ENCODE data around the gene KRT72. TPM values are rescaled to one million over a fixed set of nuclear protein-coding genes. Genes with fewer than 3 reads are reported as not detected.

Gene KRT72
- total and polyA plus RNA-seq, 7 experiments from 2014 or later, result 0.71 to 149 (median 74.1) TPM; not detected in 1

DNA sequence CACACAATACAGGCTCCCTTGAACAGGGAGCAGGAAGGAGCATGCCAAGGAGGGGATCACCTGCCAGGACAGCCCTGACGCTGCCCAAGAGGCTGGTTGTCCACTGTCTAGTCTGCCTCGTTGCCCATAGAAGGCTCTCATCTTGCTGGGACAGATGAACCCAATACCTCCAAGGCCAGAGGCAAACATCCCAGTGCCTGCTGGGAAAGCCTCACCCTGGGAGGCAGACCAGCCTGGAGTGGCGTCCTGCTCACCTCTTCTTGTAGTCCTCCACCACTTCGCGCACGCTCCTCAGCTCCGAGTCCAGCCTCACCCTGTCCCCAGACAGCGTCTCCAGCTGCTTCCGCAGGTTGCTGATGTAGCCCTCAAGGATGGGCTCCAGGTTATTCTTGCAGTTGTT, 14.6 kb upstream of the KRT72 start:
- ATAC-seq, result no peak
- Histone ChIP-seq H3K27ac (ENCODE audit: low read depth, low read length) (peak overlapping the region; percentile 84), H3K4me3 (ENCODE audit: low read length) (no peak overlapping the region), H3K4me1 (ENCODE audit: control insufficient read depth in 2 of 2, insufficient read depth in 2 of 2, low read length in 2 of 2) (peaks cover 6 to 78% of the 10 kb centered on the region in 2 donors), H3K36me3 (ENCODE audit: control insufficient read depth in 2 of 3, insufficient read depth in 3 of 3, low read length in 3 of 3) (no peaks in the 10 kb centered on the region), H3K9me3 (ENCODE audit: control insufficient read depth in 2 of 3, low read length in 3 of 3) (no peaks in the 10 kb centered on the region), H3K27me3 (ENCODE audit: control insufficient read depth in 2 of 2, insufficient read depth in 2 of 2, low read length in 2 of 2) (no peaks in the 10 kb centered on the region)
- Mint-ChIP-seq H3K9me3 (peaks cover 0 to 3% (median 0%) of the 10 kb centered on the region in 11 donors), H3K4me1 (peaks cover 48 to 97% (median 94%) of the 10 kb centered on the region in 7 donors), H3K4me3 (peak overlapping the region in 9 of 10 donors; percentile 46 to 85 (median 67)), H3K27ac (peak overlapping the region in 8 of 9 donors; percentile 94 to 99 (median 98)), H3K36me3 (peaks cover 4 to 35% (median 17%) of the 10 kb centered on the region in 5 donors), H3K27me3 (peaks cover 0 to 8% (median 0%) of the 10 kb centered on the region in 5 donors)
- intact Hi-C loops (cut with micrococcal nuclease), result loop anchor here in 1 of 2 donors (2.0 to 10.0 kb wide), 2 partner anchors 15 to 1599 kb away; no protein-coding TSS in a partner anchor
- CTCF ChIA-PET, result interaction anchor here (1.2 kb wide), 1 partner anchor 264 kb away, joined by 4 read pairs; no protein-coding TSS in a partner anchor
- no peak for DNase-seq
- POLR2A ChIA-PET, result interaction anchor here (1.2 to 13.8 kb wide), 6 partner anchors 10 to 252 kb away, joined by 3 to 227 read pairs (median 32); partner anchors contain the start of gene KRT2

DNA sequence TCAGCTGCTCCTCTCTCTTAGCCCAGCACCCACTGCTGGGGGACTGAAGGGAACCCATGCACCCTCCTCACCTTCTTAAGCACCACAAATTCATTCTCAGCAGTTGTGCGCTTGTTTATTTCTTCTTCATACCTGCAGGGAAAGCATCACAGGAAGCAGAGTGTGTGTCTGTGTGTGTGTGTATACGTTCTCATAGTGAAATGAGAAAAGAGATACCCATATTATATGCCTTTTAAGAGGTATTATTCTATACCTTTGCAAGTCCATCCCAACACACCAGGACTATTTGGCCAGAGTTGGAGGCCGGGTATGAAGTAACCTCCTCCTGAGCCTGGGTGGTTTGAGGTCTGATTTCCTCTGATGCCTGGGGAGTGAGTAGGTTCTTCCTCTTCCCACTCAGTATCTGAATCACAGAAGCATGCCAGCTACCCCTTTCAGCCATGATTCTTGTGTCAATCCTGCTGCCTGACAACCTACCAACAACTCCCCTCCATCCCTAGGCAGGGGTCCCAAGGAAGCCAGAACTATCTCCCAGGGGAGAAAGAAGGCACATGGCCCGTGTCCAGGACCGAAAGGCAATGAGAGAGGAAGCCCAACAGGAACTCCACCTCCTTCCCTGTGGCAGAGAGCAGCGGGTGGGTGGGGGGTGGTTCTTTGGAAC, 14.1 kb upstream of the KRT72 start:
- CTCF ChIA-PET, result interaction anchor here (1.1 to 5.6 kb wide), 3 partner anchors 27 to 264 kb away, joined by 3 to 28 read pairs (median 4); no protein-coding TSS in a partner anchor
- POLR2A ChIA-PET, result interaction anchor here (0.6 to 13.8 kb wide), 7 partner anchors 10 to 366 kb away, joined by 3 to 227 read pairs (median 12); partner anchors contain the start of gene KRT2
- H3K4me1 Mint-ChIP-seq, result peaks cover 54 to 97% (median 94%) of the 10 kb centered on the region in 7 donors
- H3K27me3 Mint-ChIP-seq, result peaks cover 0 to 8% (median 0%) of the 10 kb centered on the region in 5 donors
- peak; percentile 36 for ATAC-seq
- H3K4me3 Mint-ChIP-seq, result peak overlapping the region; percentile 31 to 85 (median 64)
- H3K36me3 Mint-ChIP-seq, result peaks cover 4 to 30% (median 12%) of the 10 kb centered on the region in 5 donors
- H3K9me3 Mint-ChIP-seq, result no peaks in the 10 kb centered on the region
- DNase-seq, result peak in 6 of 9 donors; percentile 37 to 72 (median 64)
- peaks cover 6 to 82% of the 10 kb centered on the region in 2 donors for H3K4me1 ChIP-seq (ENCODE audit: control insufficient read depth in 2 of 2, insufficient read depth in 2 of 2, low read length in 2 of 2)
- H3K4me3 ChIP-seq (ENCODE audit: low read length), result peak overlapping the region; percentile 5
- H3K9me3 ChIP-seq (ENCODE audit: control insufficient read depth in 2 of 3, low read length in 3 of 3), result no peaks in the 10 kb centered on the region
- H3K27ac ChIP-seq (ENCODE audit: low read depth, low read length), result peak overlapping the region; percentile 84
- H3K36me3 ChIP-seq (ENCODE audit: control insufficient read depth in 2 of 3, insufficient read depth in 3 of 3, low read length in 3 of 3), result no peaks in the 10 kb centered on the region
- peak overlapping the region; percentile 69 to 99 (median 97) for H3K27ac Mint-ChIP-seq
- intact Hi-C loops (cut with micrococcal nuclease), result loop anchor here in 1 of 2 donors (2.0 to 10.0 kb wide), 2 partner anchors 15 to 1599 kb away; no protein-coding TSS in a partner anchor
- H3K27me3 ChIP-seq (ENCODE audit: control insufficient read depth in 2 of 2, insufficient read depth in 2 of 2, low read length in 2 of 2), result no peaks in the 10 kb centered on the region

DNA sequence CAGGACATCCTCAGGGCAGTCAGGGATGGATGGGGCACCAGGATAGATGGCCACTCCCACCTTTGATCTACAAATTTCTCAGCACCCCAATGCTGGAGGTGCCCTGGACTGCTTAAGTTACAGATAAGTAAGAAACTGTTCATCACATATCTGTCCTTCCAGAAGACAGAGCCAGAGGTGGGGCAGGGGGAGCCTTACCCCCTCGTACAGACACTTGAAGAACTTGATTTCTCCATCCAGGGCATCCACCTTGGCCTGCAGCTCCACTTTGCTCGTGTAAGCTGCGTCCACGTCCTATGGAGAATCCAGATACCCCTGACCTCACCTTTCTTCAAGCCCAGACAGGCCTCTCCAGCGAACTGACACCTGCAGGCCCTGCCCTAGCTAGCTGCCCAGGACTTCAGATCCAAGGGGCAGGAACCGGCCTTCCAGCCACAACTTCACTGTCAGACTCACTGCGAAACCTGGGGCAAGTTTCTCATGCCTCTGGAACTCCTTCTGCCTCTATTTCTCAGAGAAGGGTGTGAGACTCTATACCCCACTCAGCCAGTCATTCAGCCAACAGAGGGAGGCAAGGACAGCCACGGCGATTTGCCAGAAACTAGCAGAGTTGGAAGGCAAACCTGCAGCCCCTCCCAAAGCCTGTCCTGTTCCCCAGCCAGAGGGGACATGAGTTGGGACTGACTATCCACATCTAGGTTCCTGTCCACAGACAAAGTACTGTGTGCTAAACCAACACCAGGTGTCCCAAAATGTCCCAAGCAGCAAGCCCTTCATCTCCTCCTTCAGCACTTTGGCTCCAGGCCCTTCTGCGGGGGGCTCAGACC, 13.3 kb upstream of the KRT72 start:
- Mint-ChIP-seq H3K27ac (peak overlapping the region; percentile 69 to 99 (median 97)), H3K4me1 (peaks cover 60 to 99% (median 95%) of the 10 kb centered on the region in 7 donors), H3K36me3 (peaks cover 4 to 29% (median 12%) of the 10 kb centered on the region in 5 donors), H3K4me3 (peak overlapping the region in 9 of 10 donors; percentile 58 to 85 (median 67)), H3K27me3 (peaks cover 0 to 8% (median 0%) of the 10 kb centered on the region in 5 donors), H3K9me3 (no peaks in the 10 kb centered on the region)
- intact Hi-C loops (cut with micrococcal nuclease), result loop anchor here in 1 of 2 donors (2.0 to 10.0 kb wide), 2 partner anchors 16 to 1600 kb away; no protein-coding TSS in a partner anchor
- CTCF ChIA-PET, result interaction anchor here (0.6 to 7.3 kb wide), 7 partner anchors 12 to 266 kb away, joined by 3 to 163 read pairs (median 3); no protein-coding TSS in a partner anchor
- DNase-seq, result peak in 1 of 9 donors; percentile 11
- Histone ChIP-seq H3K9me3 (ENCODE audit: control insufficient read depth in 2 of 3, low read length in 3 of 3) (no peaks in the 10 kb centered on the region), H3K36me3 (ENCODE audit: control insufficient read depth in 2 of 3, insufficient read depth in 3 of 3, low read length in 3 of 3) (no peaks in the 10 kb centered on the region), H3K4me1 (ENCODE audit: control insufficient read depth in 2 of 2, insufficient read depth in 2 of 2, low read length in 2 of 2) (peaks cover 10 to 89% of the 10 kb centered on the region in 2 donors), H3K4me3 (ENCODE audit: low read length) (peak overlapping the region; percentile 5), H3K27me3 (ENCODE audit: control insufficient read depth in 2 of 2, insufficient read depth in 2 of 2, low read length in 2 of 2) (no peaks in the 10 kb centered on the region), H3K27ac (ENCODE audit: low read depth, low read length) (peak overlapping the region; percentile 84)
- no peak for ATAC-seq
- POLR2A ChIA-PET, result interaction anchor here (0.6 to 13.8 kb wide), 9 partner anchors 9 to 366 kb away, joined by 3 to 227 read pairs (median 12); partner anchors contain the start of gene KRT2

DNA sequence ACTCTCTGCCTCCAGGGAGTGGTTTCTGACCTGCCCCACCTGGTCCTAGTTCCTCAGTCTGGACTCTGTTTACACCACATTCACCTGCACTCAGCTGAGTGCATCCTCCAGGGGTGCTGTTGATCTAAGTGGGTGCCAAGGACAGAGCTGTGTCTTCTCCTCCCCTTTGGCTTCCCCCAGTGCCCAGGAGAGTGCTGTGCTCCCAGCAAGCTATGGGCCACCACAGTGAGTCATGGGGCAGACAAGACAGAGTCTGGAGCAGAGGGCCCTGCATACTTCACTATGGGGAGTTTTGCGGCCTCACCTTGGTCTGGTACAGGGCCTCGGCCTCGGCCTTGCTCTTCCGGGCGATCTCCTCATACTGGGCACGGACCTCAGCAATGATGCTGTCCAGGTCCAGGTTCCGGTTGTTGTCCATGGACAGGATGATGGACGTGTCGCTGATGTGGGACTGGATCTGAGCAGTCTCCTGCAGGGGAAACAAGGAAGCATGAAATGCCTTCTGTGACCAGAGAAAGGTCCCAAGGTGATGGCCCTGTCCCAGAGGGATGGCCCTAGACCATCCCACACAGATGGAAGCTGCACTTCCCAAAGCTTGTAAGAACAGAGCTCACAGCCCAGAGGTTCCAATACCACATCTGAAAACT, 12.2 kb upstream of the KRT72 start:
- Histone ChIP-seq H3K36me3 (ENCODE audit: control insufficient read depth in 2 of 3, insufficient read depth in 3 of 3, low read length in 3 of 3) (no peaks in the 10 kb centered on the region), H3K27me3 (ENCODE audit: control insufficient read depth in 2 of 2, insufficient read depth in 2 of 2, low read length in 2 of 2) (no peaks in the 10 kb centered on the region), H3K4me3 (ENCODE audit: low read length) (peak overlapping the region; percentile 4), H3K4me1 (ENCODE audit: control insufficient read depth in 2 of 2, insufficient read depth in 2 of 2, low read length in 2 of 2) (peaks cover 11 to 94% of the 10 kb centered on the region in 2 donors), H3K9me3 (ENCODE audit: control insufficient read depth in 2 of 3, low read length in 3 of 3) (no peaks in the 10 kb centered on the region), H3K27ac (ENCODE audit: low read depth, low read length) (peak overlapping the region; percentile 84)
- DNase-seq (peak in 1 of 9 donors; percentile 10), ATAC-seq (no peak)
- Mint-ChIP-seq H3K4me3 (peak overlapping the region in 9 of 10 donors; percentile 56 to 87 (median 81)), H3K4me1 (peaks cover 70 to 99% (median 95%) of the 10 kb centered on the region in 7 donors), H3K36me3 (peaks cover 0 to 25% (median 12%) of the 10 kb centered on the region in 5 donors), H3K27ac (peak overlapping the region; percentile 48 to 99 (median 97)), H3K27me3 (peaks cover 0 to 8% (median 0%) of the 10 kb centered on the region in 5 donors), H3K9me3 (no peaks in the 10 kb centered on the region)
- ChIA-PET POLR2A (interaction anchor here (0.7 to 13.8 kb wide), 5 partner anchors 18 to 267 kb away, joined by 3 to 227 read pairs (median 112); partner anchors contain the start of gene KRT2), CTCF (interaction anchor here (0.6 to 7.3 kb wide), 10 partner anchors 13 to 267 kb away, joined by 3 to 163 read pairs (median 5); no protein-coding TSS in a partner anchor)
- intact Hi-C loops (cut with micrococcal nuclease), result loop anchor here in 1 of 2 donors (2.0 to 10.0 kb wide), 2 partner anchors 17 to 1601 kb away; no protein-coding TSS in a partner anchor

DNA sequence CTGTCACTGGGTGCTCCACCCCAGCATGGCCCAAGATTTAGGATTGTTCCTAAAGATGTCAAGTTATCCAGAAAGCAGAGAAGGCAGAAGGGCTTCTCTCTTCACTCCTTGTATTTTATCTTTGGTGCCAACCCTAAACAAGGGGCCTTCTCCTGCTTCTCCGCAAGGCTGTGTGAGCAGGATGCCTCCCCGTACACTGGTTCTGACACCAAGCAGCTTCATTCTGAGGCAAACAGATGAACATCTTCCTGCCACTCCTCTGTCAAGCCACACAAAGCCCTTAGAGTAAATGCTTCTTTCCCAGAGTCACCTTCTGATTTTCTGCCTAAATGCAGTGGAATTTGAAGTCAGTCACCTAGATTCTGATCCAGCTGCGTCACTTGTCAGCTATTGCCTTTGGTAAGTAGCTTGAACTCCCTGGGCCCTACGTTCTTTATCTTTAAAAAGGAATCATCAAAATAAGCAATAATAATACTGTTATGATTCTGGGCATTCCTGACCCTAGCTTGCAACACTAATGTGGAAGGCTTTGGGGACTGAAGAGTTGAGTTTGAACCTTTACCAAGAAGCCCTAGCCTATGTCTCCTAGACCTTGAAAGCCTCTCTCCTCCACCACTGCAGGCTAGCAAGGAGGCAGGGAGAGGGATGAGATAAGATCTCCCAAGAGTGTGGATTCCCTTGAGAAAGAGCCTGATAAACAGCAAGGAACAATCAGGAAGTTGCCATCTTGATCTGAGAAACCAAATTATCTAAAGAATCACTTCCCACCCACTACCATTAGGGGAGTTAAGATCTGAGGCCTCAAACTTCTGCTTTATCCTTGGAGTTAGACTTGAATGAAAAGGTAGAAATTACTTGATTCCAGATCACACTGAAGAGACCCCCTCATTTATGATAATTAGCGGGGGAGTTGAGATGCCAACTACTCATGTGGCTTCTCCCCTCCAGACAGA, 11.4 kb upstream of the KRT72 start:
- ATAC-seq (no peak), DNase-seq (peak in 5 of 9 donors; percentile 16 to 65 (median 53))
- ChIA-PET POLR2A (interaction anchor here (0.7 to 13.8 kb wide), 10 partner anchors 19 to 268 kb away, joined by 3 to 227 read pairs (median 8); partner anchors contain the start of gene KRT2), CTCF (interaction anchor here (0.6 to 7.3 kb wide), 13 partner anchors 21 to 267 kb away, joined by 3 to 163 read pairs (median 7); no protein-coding TSS in a partner anchor)
- H3K27me3 ChIP-seq (ENCODE audit: control insufficient read depth in 2 of 2, insufficient read depth in 2 of 2, low read length in 2 of 2), result no peaks in the 10 kb centered on the region
- peaks cover 0 to 8% (median 0%) of the 10 kb centered on the region in 5 donors for H3K27me3 Mint-ChIP-seq
- H3K4me3 Mint-ChIP-seq, result peak overlapping the region in 9 of 10 donors; percentile 67 to 87 (median 81)
- peak overlapping the region; percentile 7 to 99 (median 97) for H3K27ac Mint-ChIP-seq
- no peaks in the 10 kb centered on the region for H3K36me3 ChIP-seq (ENCODE audit: control insufficient read depth in 2 of 3, insufficient read depth in 3 of 3, low read length in 3 of 3)
- H3K36me3 Mint-ChIP-seq, result peaks cover 0 to 25% (median 14%) of the 10 kb centered on the region in 5 donors
- no peaks in the 10 kb centered on the region for H3K9me3 ChIP-seq (ENCODE audit: control insufficient read depth in 2 of 3, low read length in 3 of 3)
- peak overlapping the region; percentile 84 for H3K27ac ChIP-seq (ENCODE audit: low read depth, low read length)
- H3K9me3 Mint-ChIP-seq, result no peaks in the 10 kb centered on the region
- intact Hi-C loops (cut with micrococcal nuclease), result loop anchor here in 1 of 2 donors (10.0 kb wide), 1 partner anchor 1602 kb away; no protein-coding TSS in a partner anchor
- peak overlapping the region; percentile 4 for H3K4me3 ChIP-seq (ENCODE audit: low read length)
- peaks cover 74 to 100% (median 100%) of the 10 kb centered on the region in 7 donors for H3K4me1 Mint-ChIP-seq
- peaks cover 11 to 98% of the 10 kb centered on the region in 2 donors for H3K4me1 ChIP-seq (ENCODE audit: control insufficient read depth in 2 of 2, insufficient read depth in 2 of 2, low read length in 2 of 2)
